Activated effector memory CD4-positive, alpha-beta T cell treated with anti-CD3 and anti-CD28 coated beads, Interleukin-2, amount 50 U/mL, for 16 hours (primary cell): ENCODE data around the gene PPP1R16B.
A peak's percentile ranks its signal among the peaks of the same experiment; 100 is the strongest.

Source experiments
- DNase-seq: peaks from one replicate; pipeline ENCODE4 v3.0.0-alpha.2; 2020

PPP1R16B gene

GRCh38 chr20:38805502-38805957 lies at the start of gene PPP1R16B:
Gene PPP1R16B, plus strand, starts transcription at chr20:38805697. Its CDS starts 30,229 bp downstream, at chr20:38835926.
- peak; percentile 92 for DNase-seq

DNA sequence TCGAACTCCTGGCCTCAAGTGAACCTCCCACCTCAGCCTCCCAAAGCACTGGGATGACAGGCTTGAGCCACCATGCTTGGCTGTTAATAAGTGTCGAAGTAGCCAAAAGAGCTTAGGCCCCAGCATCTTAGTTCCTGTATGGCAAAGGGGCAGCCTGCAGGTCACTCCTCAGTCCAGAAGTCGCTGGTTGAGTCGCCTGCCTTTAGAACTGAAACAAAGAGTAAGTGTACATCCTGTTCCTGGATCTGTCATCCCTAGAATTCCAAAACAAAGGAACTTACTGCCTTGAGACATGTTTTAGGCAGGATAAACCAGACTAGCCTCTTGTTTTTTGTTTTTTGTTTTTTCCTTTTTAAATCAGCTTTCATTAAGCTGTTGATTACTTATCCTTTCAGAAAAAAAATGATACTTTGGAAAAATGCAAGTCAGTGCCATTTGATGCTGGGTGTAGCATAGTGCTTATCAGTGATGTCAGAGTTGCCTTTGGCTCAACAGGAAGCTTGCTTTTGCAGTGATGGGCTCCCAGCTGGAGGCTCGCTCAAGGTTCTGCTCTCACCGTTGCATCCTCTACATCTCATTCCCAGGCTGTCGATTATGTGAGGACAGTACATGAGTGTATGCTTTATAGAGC lies 48.2 kb upstream of the PPP1R16B start:
- no peak for DNase-seq

DNA sequence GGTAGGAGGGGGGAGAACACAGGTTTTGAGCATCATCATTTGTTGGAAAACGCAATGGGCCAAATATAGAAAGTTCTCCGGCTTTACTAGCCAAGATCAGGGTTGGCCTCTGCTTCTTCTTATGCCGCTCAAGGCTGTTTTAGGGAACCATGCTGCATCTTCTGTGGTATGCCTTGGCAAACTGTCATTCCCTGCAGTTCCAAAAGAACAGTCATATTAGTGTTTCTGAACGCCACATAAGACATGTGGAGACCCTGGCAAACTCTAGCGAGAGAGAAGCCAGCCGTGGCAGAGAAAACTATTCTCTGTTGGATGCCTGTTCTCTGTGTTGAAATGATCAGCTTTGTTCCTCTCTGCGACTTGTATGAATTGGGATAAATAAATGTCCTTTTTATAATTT lies 46.4 kb upstream of the PPP1R16B start:
- no peak for DNase-seq

GRCh38 chr20:38760978-38761377 lies 44.5 kb upstream of the PPP1R16B start:
- no peak for DNase-seq

DNA sequence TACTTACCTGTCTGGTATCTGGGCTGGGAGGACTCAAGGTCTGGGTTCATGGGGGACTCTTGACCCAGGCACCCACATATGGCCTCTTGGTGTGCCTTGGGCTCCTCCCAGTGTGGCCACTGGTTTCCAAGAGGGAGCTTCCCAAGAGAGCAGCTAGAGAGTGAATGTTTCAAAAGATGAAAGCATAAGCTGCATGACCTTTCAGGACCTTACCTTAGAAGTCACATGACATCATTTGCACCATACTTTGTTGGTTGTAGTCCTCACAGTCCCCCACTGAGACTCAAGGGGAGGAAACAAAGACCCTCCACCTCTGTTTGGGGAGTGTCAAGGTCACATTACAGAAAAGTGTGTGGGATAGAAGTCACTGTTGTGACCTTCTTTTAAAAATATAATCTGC lies 43.3 kb upstream of the PPP1R16B start:
- no peak for DNase-seq

- DNase-seq = no peak
Observed at GRCh38 chr20:38763616-38764015, 41.9 kb upstream of the PPP1R16B start.

GRCh38 chr20:38764567-38765318 lies 40.8 kb upstream of the PPP1R16B start:
- peak; percentile 74 for DNase-seq

- no peak for DNase-seq
Observed at GRCh38 chr20:38766071-38766470, 39.4 kb upstream of the PPP1R16B start.

DNA sequence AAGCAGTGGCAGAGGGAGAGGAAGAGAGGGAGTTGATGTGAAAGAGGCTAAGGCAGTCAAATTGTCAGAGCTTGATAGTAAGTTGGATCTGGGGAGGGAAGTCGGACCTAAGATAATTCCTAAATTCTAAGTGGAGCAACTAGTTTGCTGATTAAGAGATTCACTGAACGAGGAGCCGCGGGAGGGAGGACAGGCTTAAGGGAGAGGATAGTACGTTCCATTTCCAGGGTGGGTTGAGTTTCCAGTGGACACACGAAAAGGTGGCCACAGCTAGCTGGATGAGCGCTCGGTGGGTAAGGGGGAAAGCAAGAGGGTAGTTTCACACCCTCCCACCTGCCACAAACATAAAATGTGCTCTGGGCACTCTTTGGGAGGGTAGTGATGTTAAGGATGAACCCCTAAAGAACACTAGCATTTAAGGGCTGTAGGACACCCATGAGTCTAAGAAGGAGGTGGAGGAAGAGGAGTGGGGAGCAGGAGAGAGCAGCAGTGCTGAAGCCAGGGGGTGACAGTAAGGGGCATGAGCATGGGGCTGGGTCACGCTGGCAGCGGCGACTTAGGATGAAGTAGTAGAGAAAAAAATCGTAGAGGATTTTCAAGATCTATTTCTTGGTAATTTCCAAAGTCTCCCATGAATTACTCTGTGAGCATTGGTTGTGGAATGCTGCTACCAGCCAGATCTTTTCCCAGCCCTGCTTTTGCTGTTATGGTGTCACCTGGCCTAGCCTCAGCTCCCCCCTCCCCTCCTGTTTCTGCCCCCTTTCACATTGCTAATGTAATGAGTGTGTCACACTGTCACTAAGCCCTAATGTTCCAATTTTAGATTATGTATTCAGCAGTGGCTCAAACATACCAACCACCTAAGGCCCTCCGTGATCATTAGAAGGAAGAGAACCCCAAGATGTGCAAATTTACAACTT lies 35.9 kb upstream of the PPP1R16B start:
- no peak for DNase-seq

DNA sequence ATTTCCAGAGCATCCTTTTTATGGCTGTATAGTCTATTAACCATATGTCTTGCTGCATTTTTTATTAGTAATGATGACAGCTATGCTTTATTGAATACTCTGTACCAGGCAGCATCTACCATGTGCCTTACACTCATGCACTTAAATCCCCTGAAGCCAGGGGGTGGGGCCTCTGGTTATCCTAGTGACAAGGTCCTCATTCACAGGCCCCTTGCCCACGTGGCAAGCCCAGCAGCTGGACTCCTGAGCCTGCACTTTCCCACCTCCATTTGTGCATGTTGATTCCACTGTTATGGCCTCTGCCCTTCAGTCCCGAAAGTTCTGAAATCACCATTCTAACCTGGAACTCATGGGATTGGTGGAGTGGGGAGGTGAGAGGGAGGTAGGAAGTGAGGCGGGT lies 35.0 kb upstream of the PPP1R16B start:
- DNase-seq = no peak

- DNase-seq = no peak
Observed at GRCh38 chr20:38770970-38771369, 34.5 kb upstream of the PPP1R16B start.

DNA sequence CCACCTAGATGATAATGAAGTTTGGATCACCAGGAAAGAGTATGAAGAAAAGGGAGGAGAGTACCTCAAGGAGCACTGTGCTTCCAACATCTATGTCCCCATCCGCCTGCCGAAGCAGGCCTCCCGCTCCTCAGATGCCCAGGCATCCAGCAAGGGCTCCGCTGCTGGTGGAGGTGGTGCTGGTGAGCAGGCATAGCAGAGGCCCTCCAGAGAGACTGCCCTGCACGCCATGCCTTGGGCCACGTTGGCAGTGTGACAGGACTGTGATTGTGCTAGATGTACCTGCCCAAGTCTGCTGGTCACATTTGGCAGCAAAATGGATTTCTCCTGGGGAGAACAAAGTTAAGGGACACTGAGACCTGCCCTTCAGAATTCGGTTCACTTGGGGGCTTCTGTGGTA lies 33.9 kb upstream of the PPP1R16B start:
- DNase-seq = no peak

DNA sequence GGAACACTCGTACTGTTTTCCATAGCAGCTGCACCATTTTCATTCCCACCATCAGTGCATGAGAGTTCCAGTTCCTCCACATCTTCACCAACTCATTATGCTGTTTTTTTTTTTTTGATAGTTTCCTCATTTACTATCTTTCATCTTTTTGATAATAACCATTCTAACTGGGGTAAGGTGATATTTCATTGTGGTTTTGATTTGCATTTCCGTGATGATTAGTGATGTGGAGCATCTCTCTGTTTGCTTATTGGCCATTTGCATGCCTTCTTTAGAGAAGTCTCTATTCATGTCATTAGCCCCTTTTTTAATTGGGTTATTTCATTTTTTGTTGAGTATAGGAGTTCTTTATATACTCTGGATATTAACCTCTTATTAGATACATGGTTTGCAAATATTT lies 31.3 kb upstream of the PPP1R16B start:
- no peak for DNase-seq

DNA sequence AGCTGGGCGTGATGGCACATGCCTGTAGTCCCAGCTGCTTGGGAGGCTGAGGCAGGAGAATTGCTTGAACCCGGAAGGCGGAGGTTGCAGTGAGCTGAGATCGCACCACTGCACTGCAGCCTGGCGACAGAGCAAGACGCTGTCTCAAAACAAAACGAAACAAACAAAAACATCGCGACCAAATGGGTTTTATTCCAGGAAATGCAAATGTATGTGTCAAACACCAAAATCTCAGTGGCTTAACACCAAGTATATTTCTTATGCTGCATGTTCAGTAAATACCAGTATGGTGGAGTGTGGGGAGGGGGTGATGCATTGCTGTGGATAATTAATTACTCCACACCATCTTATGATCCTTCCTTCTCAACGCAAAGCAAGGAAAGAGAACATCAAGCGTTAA lies 29.1 kb upstream of the PPP1R16B start:
- no peak for DNase-seq

GRCh38 chr20:38779247-38780097 lies 26.0 kb upstream of the PPP1R16B start:
- DNase-seq = no peak

DNA sequence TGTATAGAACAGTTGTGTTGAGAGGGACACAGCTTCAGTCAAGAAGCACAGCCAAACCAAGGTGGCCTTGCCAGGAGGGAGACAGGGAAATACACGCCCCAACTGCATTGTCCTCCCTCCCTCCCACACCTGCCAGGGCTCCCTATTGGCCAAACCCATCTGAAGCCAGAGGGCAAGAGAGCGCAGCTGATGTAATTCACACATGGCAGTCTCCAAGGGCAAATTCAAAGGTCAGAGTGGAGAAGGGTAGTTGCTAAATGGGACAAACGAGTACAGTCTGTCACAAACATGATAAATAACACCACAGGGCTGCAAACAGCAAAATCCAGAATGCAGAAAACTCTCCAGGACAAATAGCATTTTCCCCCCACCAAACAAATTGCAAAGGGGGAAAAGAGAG lies 23.2 kb upstream of the PPP1R16B start:
- DNase-seq = no peak

DNA sequence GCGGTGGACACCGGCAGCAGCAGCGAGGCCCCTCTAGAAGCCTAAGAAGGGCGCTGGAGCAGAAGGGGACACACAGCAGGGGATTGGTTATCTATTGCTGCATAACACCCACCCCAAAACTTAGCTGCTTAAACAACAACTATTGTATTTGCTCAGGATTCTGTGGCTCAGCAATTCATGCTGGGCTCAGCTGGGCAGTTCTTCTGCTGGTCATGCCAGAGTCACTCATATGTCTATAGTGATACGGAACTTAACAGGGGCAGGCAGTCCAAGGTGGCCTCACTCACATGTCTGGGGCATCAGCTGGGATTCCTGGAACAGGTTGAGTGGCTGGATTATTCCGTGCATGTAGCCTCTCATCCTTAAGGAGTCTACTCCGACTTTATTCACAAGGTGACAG lies 17.6 kb upstream of the PPP1R16B start:
- no peak for DNase-seq

GRCh38 chr20:38789503-38790199 lies 15.8 kb upstream of the PPP1R16B start:
- no peak for DNase-seq

DNA sequence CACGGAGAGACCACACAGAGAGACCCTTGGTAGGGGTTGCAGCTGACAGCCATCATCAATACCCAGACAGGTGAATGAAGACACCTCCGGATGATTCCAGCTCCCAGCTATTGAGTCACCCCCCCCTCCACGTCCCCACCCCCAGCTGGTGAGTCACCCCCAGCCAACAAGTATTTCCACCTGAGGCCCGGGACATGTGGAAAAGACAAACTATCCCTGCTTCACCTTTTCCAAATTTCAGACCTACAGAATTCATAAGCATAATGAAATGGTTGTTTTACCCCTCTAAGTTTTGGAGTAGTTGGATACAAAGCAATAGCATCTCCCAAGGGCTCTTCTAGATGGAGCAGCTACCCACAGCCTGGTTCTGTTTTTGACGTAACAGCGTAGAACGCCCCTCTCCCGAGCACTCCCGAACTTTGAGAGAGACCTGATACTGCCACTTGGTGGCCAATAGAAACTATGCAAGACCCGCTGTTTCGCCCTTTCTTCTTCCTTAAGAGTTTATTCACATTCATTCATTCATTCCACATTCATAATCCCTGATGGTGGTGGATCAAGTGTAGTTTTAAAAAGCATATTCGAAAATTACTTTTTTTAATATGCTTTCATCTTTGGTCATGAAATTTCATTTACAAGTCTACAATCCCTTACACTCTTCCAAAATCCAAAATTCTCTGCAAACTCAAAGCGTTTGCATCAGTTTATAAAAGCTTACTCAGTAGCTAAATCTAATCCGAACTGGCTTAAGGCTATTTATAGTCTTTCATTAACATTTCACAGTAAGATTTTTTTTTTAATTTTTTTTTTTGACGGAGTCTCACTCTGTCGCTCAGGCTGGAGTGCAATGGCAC lies 15.1 kb upstream of the PPP1R16B start:
- peak; percentile 77 for DNase-seq

DNA sequence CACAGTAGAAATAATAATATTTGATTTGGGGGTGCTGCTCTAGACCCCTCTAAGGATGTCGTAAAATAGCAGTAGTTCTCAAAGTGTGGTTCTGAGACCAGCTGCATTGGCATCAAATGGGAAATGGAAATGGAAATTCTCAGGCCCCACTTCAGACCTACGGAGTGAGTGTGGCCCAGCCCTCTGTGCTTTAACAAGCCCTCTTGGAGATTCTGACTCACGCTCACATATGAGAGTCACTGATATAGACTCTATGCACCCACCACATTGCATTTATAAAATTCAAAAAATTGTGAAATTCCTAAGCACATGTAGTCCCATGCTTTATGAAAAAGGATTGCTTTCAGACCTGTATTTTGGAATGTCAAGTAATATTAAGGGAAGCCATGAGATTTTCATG lies 14.2 kb upstream of the PPP1R16B start:
- no peak for DNase-seq

GRCh38 chr20:38791940-38792339 lies 13.6 kb upstream of the PPP1R16B start:
- DNase-seq = no peak
